GM12878 (cell line): Measurements from ENCODE around the gene ADAM10.

ENCODE experiments used
- CREM ChIP-seq: IDR thresholded peaks from 2 replicates; pipeline ENCODE4 v1.6.1; 2014; ENCODE audit warnings: antibody characterized with exemption, low read depth
- EZH2 ChIP-seq: IDR thresholded peaks from 2 replicates; pipeline ENCODE4 v1.6.1; 2012; ENCODE audit warnings: low read depth, mild to moderate bottlenecking, control low read depth, inconsistent platforms, low read length, borderline replicate concordance; ENCODE audit not compliant: control insufficient read depth
- KDM1A ChIP-seq: fragments of 200-600 bp; sonication (generic); IDR thresholded peaks from 2 replicates; pipeline ENCODE4 v1.6.1; 2016; ENCODE audit warnings: borderline replicate concordance
- PAX8 ChIP-seq: fragments of 450-650 bp; IDR thresholded peaks from 2 replicates; pipeline ENCODE4 v1.6.1; 2017; ENCODE audit warnings: mild to moderate bottlenecking, moderate library complexity
- POLR2A ChIP-seq: IDR thresholded peaks from 2 replicates; pipeline ENCODE4 v1.6.1; 2011; ENCODE audit warnings: low read depth, mild to moderate bottlenecking, low read length
- RAD51 ChIP-seq: fragments of 450-650 bp; IDR thresholded peaks from 2 replicates; pipeline ENCODE4 v1.6.1; 2016; ENCODE audit warnings: moderate library complexity, mild to moderate bottlenecking, inconsistent platforms
- RB1 ChIP-seq: fragments of 450-650 bp; formaldehyde crosslinking; IDR thresholded peaks from 2 replicates; pipeline ENCODE4 v1.6.1; 2017; ENCODE audit warnings: mild to moderate bottlenecking, borderline replicate concordance
- SMAD1 ChIP-seq: fragments of 450-650 bp; IDR thresholded peaks from 2 replicates; pipeline ENCODE4 v1.6.1; 2018; ENCODE audit warnings: mild to moderate bottlenecking, low read depth; ENCODE audit not compliant: partially characterized antibody
- SMARCA5 ChIP-seq: fragments of 450-650 bp; IDR thresholded peaks from 2 replicates; pipeline ENCODE4 v1.6.1; 2017; ENCODE audit warnings: mild to moderate bottlenecking
- SMC3 ChIP-seq: IDR thresholded peaks from 2 replicates; pipeline ENCODE4 v1.6.1; 2011; ENCODE audit warnings: low read length, improper control_type of control experiment, borderline replicate concordance
- SRF ChIP-seq, 2 experiments: IDR thresholded peaks; 2 replicates each; pipeline ENCODE4 v1.6.1; 2011; ENCODE audit warnings: low read depth in 2 of 2, low read length in 2 of 2, mild to moderate bottlenecking in 1 of 2, moderate library complexity in 1 of 2
- STAT3 ChIP-seq: IDR thresholded peaks from 2 replicates; pipeline ENCODE4 v1.6.1; 2011; ENCODE audit warnings: low read depth, low read length, improper control_type of control experiment
- ZNF207 ChIP-seq: fragments of 450-650 bp; IDR thresholded peaks from 2 replicates; pipeline ENCODE4 v1.6.1; 2014; ENCODE audit warnings: antibody characterized with exemption, mild to moderate bottlenecking, borderline replicate concordance
- TF ChIP-seq, protein P1 (sequence below), 3 experiments: IDR thresholded peaks in 2 of 3; conservative IDR thresholded peaks in 1 of 3; 2 replicates each; pipeline ENCODE4 v1.5.1; 2011; ENCODE audit warnings: low read depth in 3 of 3, low read length in 3 of 3, mild to moderate bottlenecking in 3 of 3, control low read depth in 2 of 3, moderate library complexity in 2 of 3, inconsistent platforms in 1 of 3, mixed read lengths in 1 of 3; ENCODE audit not compliant: control insufficient read depth in 2 of 3, insufficient read depth in 1 of 3; ENCODE audit errors: extremely low read depth in 1 of 3

GRCh38 chr15:58689646-58690045 is 59.9 kb downstream of the ADAM10 start:
- TF ChIP-seq RB1 (no peak), SMAD1 (no peak), STAT3 (no peak), EZH2 (no peak), POLR2A (no peak), SMARCA5 (no peak), SRF (IDR thresholded peaks at IDR 0.05; ENCODE audit: low read depth in 2 of 2, low read length in 2 of 2) (no peak), CREM (no peak), RAD51 (no peak), ZNF207 (no peak), SMC3 (no peak), PAX8 (no peak), KDM1A (no peak)
- TF ChIP-seq, protein P1, sequence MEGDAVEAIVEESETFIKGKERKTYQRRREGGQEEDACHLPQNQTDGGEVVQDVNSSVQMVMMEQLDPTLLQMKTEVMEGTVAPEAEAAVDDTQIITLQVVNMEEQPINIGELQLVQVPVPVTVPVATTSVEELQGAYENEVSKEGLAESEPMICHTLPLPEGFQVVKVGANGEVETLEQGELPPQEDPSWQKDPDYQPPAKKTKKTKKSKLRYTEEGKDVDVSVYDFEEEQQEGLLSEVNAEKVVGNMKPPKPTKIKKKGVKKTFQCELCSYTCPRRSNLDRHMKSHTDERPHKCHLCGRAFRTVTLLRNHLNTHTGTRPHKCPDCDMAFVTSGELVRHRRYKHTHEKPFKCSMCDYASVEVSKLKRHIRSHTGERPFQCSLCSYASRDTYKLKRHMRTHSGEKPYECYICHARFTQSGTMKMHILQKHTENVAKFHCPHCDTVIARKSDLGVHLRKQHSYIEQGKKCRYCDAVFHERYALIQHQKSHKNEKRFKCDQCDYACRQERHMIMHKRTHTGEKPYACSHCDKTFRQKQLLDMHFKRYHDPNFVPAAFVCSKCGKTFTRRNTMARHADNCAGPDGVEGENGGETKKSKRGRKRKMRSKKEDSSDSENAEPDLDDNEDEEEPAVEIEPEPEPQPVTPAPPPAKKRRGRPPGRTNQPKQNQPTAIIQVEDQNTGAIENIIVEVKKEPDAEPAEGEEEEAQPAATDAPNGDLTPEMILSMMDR (IDR thresholded peaks at IDR 0.05 in 2 of 3, conservative IDR thresholded peaks at IDR 0.05 in 1 of 3; ENCODE audit: control insufficient read depth in 2 of 3, extremely low read depth in 1 of 3, insufficient read depth in 1 of 3, low read depth in 3 of 3, low read length in 3 of 3) = no peak
